ENCODE data around the gene SMYD4. TPM values are rescaled to one million over a fixed set of nuclear protein-coding genes. Genes with fewer than 3 reads are reported as not detected.
"Not testable (repeated sequence)": the region's sequence is repeated elsewhere in the genome, so short reads cannot be mapped to it uniquely, and the experiment has no call there.

The SMYD4 gene
- total RNA-seq, 6 donors from 2014 or later: 9.1 to 28.3 (median 17.3) TPM

- Histone ChIP-seq H3K4me3 (no peak overlapping the region), H3K27me3 (no peaks in the 10 kb centered on the region), H3K9me3 (no peaks in the 10 kb centered on the region), H3K36me3 (no peaks in the 10 kb centered on the region), H3K27ac (peak overlapping the region in 1 of 4 donors; percentile 93), H3K4me1 (peaks cover 3 to 35% (median 12%) of the 10 kb centered on the region in 4 donors)
- peak; percentile 17 to 23 for ATAC-seq (ENCODE audit: low FRiP score in 2 of 2)
- WGBS, 2 donors: 75 to 89% methylated on average over 12 to 18 of the region's 29 CpGs
- peak in 1 of 2 donors; percentile 30 for DNase-seq
- TF ChIP-seq POLR2A (IDR thresholded peaks at IDR 0.05): no peak
- TF ChIP-seq POLR2AphosphoS5 (IDR thresholded peaks at IDR 0.05): no peak
- no peak for TF ChIP-seq CTCF (IDR thresholded peaks at IDR 0.05)
These were observed 84.9 kb downstream of the SMYD4 start for GRCh38 chr17:1744551-1745512.

- H3K27me3 ChIP-seq: no peaks in the 10 kb centered on the region
- H3K4me3 ChIP-seq: no peak overlapping the region
- H3K27ac ChIP-seq: peak overlapping the region in 3 of 4 donors; percentile 46 to 75 (median 53)
- ATAC-seq (ENCODE audit: low FRiP score in 2 of 2): peak in 1 of 2 donors; percentile 27
- peaks cover 5 to 36% (median 13%) of the 10 kb centered on the region in 4 donors for H3K4me1 ChIP-seq
- WGBS, 2 donors: 55 to 71% methylated on average over 1 to 2 of the region's 2 CpGs
- TF ChIP-seq CTCF (IDR thresholded peaks at IDR 0.05): no peak
- no peak for TF ChIP-seq EP300 (IDR thresholded peaks at IDR 0.05)
- no peak for TF ChIP-seq POLR2AphosphoS5 (IDR thresholded peaks at IDR 0.05)
- TF ChIP-seq POLR2A (IDR thresholded peaks at IDR 0.05): no peak
- H3K36me3 ChIP-seq: peaks cover 0 to 4% (median 1%) of the 10 kb centered on the region in 4 donors
- H3K9me3 ChIP-seq: no peaks in the 10 kb centered on the region
- no peak for DNase-seq
These were observed 86.6 kb downstream of the SMYD4 start for GRCh38 chr17:1743088-1743439.

- H3K27ac ChIP-seq: peak within 1 kb of the TSS in 3 of 4 donors; percentile 46 to 75 (median 53)
- 51 to 64% methylated on average over 10 of the region's 10 CpGs for WGBS, 2 donors
- H3K4me1 ChIP-seq: peaks cover 7 to 38% (median 16%) of the 10 kb centered on the region in 4 donors
- peaks cover 0 to 9% (median 6%) of the 10 kb centered on the region in 4 donors for H3K36me3 ChIP-seq
- no peaks in the 10 kb centered on the region for H3K9me3 ChIP-seq
- DNase-seq: peak in 1 of 2 donors; percentile 32
- TF ChIP-seq CTCF (IDR thresholded peaks at IDR 0.05) (no peak), POLR2A (IDR thresholded peaks at IDR 0.05) (peak in 1 of 4 donors; percentile 28)
- no peak within 1 kb of the TSS for H3K4me3 ChIP-seq
- no peaks in the 10 kb centered on the region for H3K27me3 ChIP-seq
- peak in 1 of 2 donors; percentile 55 for ATAC-seq (ENCODE audit: low FRiP score in 2 of 2)
These were observed 87.2 kb downstream of the SMYD4 start, which contains the start of gene SERPINF2 for GRCh38 chr17:1742371-1743087. Gene SERPINF2, plus strand, starts transcription at chr17:1742871. Its CDS starts 2,125 bp downstream, at chr17:1744996.

- ATAC-seq (ENCODE audit: low FRiP score in 2 of 2); DNase-seq; H3K9me3 ChIP-seq; H3K4me3 ChIP-seq; H3K27me3 ChIP-seq: not testable (repeated sequence)
- Histone ChIP-seq H3K36me3 (peaks cover 0 to 15% (median 12%) of the 10 kb centered on the region in 4 donors), H3K4me1 (peaks cover 8 to 38% (median 18%) of the 10 kb centered on the region in 4 donors), H3K27ac (peak overlapping the region in 2 of 4 donors; percentile 53 to 75)
- WGBS, 2 donors: 73 to 90% methylated on average over 7 of the region's 7 CpGs
These were observed 87.8 kb downstream of the SMYD4 start for GRCh38 chr17:1741899-1742298.
